Epidermal melanocyte (primary cell): ENCODE data around the gene TMEM106C.
A peak's percentile ranks its signal among the peaks of the same experiment; 100 is the strongest.

ENCODE experiments used
- DNase-seq: peaks from one replicate; pipeline ENCODE4 v3.0.0; 2011; ENCODE audit warnings: low spot score; ENCODE audit not compliant: insufficient read length

Gene TMEM106C

GRCh38 chr12:47963340-47964040 is at the start of gene TMEM106C:
TMEM106C (plus strand) TSS chr12:47963596; CDS start chr12:47964237, 641 bp downstream.
- DNase-seq, result peak; percentile 90

DNA sequence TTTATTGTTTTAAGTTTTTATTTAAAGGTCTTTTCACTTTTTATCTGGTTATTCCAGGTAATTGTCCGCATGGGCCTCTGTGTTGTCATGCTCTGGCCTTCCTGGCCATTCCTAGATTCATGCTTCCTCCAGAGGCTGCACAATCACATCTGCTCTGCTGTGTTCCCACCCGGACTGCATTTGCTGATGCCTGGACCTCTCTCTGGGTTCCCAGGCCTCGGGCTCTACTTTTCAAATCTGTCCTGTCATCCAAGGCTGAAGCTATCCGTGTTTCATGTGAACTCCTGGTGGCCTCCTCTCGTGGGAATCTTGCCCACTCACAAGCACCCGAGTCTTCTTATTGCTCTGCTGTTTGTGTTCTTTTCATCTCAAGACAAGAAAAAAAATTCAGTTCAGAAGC is 42.5 kb upstream of the TMEM106C start:
- DNase-seq, result no peak

DNA sequence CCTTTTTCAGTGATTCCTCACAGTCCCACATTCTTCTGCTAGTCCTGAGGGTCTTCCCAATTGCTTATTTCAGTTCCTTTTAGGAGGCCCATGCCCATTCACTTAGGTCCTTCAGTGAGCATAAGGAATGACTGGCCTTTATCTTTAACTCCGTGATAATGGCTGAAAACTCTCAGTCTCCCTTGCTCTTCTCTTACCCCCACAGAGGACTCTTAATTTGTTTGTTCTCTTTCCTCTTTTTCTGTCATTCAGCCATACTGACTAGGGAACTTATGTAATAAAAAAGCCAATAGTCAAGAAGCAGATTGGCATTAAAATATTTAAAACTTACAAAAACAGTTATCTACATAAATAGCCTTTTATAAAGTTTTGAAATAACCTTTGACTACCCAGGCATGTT is 41.5 kb upstream of the TMEM106C start:
- DNase-seq, result no peak

DNA sequence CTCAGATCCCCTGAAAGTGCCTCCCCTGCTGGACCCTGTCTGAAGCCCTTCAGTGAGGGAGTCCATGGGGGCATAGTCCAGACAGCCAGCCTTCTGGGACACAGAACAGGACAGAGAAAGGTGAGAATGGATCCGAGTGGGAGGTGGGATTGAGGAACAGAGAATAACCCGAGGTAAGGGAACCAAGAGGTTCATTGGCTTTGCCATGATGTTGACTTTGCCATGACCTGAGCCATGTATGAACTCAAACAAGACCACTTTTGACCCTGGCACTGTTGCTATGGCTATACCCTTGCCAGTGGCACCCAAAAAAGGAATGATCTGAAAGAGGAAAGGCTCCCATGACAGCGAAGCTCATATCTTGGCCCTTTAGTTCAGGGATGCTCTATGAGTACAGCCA is 36.0 kb upstream of the TMEM106C start:
- DNase-seq, result no peak

DNA sequence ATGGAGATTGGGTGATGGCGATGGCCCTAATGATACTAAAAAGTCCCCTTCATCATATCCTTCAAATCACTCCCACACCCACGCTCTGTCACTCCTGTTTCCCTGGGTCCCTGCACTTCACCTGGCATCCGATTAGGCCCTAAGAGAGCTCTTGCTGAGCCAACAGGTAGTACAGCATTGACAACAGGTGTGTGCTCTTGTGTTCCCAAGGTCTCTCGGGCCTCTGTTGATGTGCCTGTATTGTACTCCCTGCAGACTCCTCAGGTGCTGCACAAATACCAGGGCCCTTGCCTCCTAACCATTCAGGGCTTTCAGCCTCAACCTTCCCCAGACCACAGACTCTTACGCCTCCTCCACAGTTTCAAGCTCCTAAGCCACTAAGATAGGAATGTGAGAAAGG is 32.8 kb upstream of the TMEM106C start:
- DNase-seq, result no peak

DNA sequence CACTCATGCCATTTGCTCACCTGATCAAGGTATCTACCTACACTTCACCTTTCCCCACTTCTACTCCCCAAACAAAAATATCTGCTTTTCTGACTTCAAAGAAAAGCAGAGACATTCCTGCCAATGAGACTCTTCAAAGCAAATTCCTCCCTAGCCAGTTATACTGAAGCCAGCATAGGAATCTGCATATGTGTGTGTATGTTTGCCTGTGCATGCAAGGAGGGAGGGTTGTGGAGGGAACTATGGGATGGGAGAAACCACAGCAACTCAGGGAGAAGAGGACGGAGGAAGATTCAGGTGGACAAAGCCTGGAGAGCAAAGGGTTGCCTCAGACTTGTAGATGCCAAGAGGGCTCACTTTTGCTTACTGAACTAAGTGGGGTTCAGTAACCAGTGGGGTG is 32.2 kb upstream of the TMEM106C start:
- no peak for DNase-seq

DNA sequence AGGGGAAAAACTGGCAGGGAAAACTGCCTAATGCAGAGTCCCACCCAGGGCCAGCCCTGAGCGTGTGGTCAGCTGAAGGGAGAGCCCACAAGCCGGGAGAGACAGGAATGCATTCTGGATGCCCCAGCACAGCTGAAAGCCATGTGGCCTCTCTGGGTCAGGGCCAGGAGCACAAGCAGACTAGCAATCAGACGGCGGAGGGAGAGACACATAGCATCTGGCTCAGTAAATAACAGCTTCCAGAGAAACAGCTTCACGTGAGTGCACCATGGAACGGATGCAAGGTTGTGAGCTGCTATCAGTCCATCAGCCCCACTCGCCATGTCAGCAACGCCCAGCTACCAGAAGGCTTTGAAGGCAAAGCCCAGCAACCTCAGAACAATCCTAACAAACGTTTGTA is 28.2 kb upstream of the TMEM106C start:
- peak; percentile 90 for DNase-seq

GRCh38 chr12:47938093-47938492 is 25.3 kb upstream of the TMEM106C start:
- DNase-seq, result no peak

DNA sequence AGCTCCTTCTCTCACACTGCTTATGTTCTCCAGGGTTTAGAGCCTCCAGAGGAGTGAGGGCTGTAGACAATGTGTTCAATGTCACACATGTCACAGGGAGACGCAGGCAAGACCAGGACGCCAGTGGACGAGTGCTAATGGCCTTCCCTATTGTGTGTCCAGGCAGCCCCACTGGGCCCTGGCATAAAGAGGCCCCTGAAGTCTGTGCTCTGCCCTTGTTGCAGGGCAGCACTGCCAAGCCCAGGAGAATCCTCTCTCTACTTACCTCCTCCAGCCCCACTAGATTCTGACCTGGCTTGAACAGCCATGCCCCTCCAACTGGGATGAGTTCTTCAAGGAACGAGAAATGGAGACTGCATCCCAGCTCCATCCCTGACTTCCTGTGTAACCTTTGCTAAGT is 24.8 kb upstream of the TMEM106C start:
- DNase-seq, result no peak

DNA sequence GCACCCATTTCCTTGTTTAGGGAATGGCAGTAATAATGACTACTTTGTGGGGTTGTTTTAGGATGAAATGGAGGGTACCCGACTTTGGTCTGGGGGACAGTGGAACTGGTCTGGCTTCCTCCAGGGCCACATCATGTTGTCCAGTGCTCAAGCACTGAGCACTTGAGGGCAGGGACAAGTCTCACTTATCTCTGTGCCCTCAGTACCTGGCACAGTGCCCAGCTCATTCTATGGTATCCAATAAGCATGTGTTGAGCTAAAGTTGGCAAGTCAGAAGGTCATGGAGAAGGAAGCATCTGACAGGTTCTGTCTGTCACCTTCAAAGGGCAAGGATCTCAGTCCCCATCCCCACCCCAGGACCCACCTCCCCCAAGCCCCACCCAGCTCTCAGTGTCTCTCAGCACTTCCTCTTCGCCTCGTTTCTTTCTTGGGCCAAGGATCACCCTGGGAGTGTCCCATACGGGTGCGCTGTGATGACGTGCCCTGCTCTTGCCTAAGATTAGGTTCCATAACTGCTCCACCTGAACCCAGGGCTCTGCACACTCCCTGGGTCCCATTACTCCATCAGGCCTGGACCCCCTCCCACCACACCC is 24.3 kb upstream of the TMEM106C start:
- DNase-seq, result no peak

DNA sequence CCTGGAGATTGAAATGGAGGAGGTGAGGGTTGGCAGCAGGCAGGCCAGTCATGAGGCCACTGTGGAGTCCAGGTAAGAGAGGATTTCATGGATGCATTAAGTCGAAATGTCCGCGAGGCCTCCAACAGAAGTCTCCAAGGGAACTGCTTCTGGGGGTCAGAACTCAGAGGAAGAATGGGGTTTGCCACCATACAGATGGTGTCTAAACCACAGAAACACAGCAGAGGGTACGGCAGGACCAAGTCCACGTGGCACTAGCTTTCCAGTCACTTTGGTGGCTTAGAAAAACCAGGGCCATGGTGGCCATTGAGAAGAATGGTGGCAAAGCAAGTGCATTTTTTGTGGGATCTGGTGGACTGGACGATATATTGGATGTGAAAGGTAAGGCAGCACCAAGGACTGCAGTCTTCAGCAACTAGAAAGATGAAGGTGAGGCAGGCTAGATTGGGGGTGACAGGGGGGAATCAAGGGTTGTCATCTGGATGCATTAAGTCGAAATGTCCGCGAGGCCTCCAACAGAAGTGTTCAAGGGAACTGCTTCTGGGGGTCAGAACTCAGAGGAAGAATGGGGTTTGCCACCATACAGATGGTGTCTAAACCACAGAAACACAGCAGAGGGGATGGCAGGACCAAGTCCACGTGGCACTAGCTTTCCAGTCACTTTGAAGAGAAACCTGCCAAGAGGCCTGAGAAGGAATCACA is 22.5 kb upstream of the TMEM106C start:
- DNase-seq, result no peak

GRCh38 chr12:47941475-47941780 is 22.0 kb upstream of the TMEM106C start:
- DNase-seq, result no peak

GRCh38 chr12:47941871-47942613 is 21.4 kb upstream of the TMEM106C start:
- DNase-seq, result no peak

GRCh38 chr12:47942614-47943225 is 20.7 kb upstream of the TMEM106C start:
- DNase-seq, result no peak

- DNase-seq, result no peak
Measured at GRCh38 chr12:47943623-47944340, 19.6 kb upstream of the TMEM106C start.

DNA sequence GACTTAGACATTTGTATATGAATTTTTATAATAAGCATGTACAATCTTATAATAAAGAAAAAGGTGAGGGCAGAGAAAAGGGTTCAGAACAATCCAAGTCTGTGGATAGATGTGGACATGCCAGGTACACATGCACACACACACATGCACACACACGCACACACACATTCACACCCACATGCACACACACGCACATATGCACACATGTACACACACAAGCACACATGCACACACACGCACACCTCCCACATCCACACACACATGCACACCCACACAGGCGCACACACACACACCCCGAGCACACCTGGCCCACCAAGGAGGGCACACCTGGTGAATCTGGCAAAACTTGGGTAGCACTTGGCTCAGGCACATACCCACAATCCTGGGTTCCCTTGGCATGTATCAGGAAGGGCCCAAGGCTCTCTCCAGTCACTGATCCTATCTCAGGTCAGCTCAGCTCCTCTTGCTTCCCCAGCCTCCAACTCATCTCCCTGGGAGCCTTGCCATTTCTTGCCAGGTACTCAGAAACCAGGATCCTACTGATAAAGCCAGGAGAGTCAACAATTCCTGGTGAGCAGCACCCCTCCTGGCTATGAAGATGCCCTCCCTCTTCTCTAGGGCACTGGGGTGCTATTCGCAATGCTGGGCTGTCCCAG is 18.6 kb upstream of the TMEM106C start:
- no peak for DNase-seq

DNA sequence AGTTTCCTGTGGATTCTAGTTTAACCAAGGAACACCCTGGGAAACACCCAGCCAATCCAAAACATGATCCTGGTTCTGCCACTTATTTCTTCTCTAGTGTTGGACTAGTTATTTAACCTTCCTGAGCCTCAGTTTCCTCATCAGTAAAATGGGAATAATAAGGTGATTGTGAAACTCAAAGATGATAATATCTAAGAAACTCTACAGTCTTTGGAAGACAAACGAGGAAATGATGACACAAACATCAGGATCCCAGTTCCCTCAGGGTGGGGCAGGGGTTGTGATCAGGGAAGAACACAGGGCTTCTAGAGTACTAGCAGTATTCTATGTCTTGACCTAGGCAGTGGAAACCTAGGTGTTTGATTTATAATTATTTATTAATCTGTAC is 18.1 kb upstream of the TMEM106C start:
- no peak for DNase-seq

GRCh38 chr12:47946413-47947323 is 16.7 kb upstream of the TMEM106C start:
- no peak for DNase-seq

GRCh38 chr12:47947341-47947740 is 16.1 kb upstream of the TMEM106C start:
- no peak for DNase-seq
